Effector memory CD4-positive, alpha-beta T cell (primary cell): Measurements from ENCODE around the gene KIF27.
"Not testable (repeated sequence)": the region's sequence is repeated elsewhere in the genome, so short reads cannot be mapped to it uniquely, and the experiment has no call there.

ENCODE experiments used
- DNase-seq, 3 donors: peaks; one replicate each; pipeline ENCODE4 v3.0.0-alpha.2; 2020
- H3K27ac ChIP-seq: 2 replicates; pipeline ENCODE4 v1.7.0; 2013; ENCODE audit warnings: mild to moderate bottlenecking, low read length, moderate library complexity; ENCODE audit not compliant: insufficient read depth, poor library complexity, severe bottlenecking
- H3K27me3 ChIP-seq: replicated peaks from 2 replicates; pipeline ENCODE4 v1.7.0; 2013; ENCODE audit warnings: mild to moderate bottlenecking, low read length; ENCODE audit not compliant: insufficient read depth, control insufficient read depth, poor library complexity, severe bottlenecking
- H3K36me3 ChIP-seq: 2 replicates; pipeline ENCODE4 v1.7.0; 2013; ENCODE audit warnings: mild to moderate bottlenecking, low read length, moderate library complexity; ENCODE audit not compliant: control insufficient read depth, insufficient read depth
- H3K4me1 ChIP-seq: 2 replicates; pipeline ENCODE4 v1.7.0; 2013; ENCODE audit warnings: low read length, mild to moderate bottlenecking; ENCODE audit not compliant: control insufficient read depth, insufficient read depth, poor library complexity, severe bottlenecking
- H3K4me3 ChIP-seq: 2 replicates; pipeline ENCODE4 v1.7.0; 2013; ENCODE audit warnings: low read length, low read depth, mild to moderate bottlenecking; ENCODE audit not compliant: insufficient read depth, poor library complexity, severe bottlenecking
- H3K9me3 ChIP-seq: 2 replicates; pipeline ENCODE4 v1.7.0; 2013; ENCODE audit warnings: mild to moderate bottlenecking, low read length, moderate library complexity; ENCODE audit not compliant: control insufficient read depth

The KIF27 gene

DNA sequence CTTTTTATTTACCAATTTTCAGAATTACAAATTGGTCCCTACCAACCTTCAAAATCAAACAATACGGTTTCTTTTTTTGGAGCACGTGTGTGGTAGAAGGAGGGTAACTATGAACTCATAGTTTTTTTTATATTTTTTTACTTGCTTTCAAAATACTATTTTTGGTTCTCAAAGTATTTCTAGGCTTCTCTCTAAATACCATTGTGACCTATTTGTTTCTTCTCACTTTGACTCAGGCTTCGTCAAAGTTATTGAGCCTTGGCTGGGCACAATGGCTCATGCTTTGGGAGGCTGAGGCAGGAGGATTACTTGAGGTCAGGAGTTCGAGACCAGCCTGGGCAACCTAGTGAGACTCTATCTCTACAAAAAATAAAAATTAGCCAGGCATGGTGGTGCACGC lies 11.6 kb upstream of the KIF27 start:
- no peak overlapping the region for H3K4me3 ChIP-seq
- DNase-seq, result no peak
- no peaks in the 10 kb centered on the region for H3K4me1 ChIP-seq
- no peaks in the 10 kb centered on the region for H3K9me3 ChIP-seq
- no peaks in the 10 kb centered on the region for H3K27me3 ChIP-seq
- H3K36me3 ChIP-seq, result no peaks in the 10 kb centered on the region
- no peak overlapping the region for H3K27ac ChIP-seq

DNA sequence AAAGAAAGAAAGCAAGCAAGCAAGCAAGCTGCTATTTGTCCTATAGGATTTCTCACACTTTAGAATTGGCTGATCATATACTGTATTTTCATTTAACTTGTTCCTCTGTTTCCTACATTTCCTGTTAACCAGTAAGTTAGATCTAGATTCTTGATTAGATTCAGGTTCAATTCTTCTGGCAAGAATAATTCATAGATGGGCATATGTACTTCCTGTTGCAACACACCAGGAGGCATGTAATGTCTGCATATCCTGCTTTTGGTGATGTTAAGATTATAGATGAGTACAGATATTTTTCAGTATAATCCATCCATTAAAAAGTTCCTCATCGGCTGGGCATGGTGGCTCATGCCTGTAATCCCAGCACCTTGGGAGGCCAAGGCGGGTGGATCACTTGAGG lies 10.8 kb upstream of the KIF27 start:
- H3K27me3 ChIP-seq, result no peaks in the 10 kb centered on the region
- H3K4me1 ChIP-seq, result no peaks in the 10 kb centered on the region
- no peaks in the 10 kb centered on the region for H3K36me3 ChIP-seq
- H3K27ac ChIP-seq, result no peak overlapping the region
- no peak overlapping the region for H3K4me3 ChIP-seq
- DNase-seq, result no peak
- no peaks in the 10 kb centered on the region for H3K9me3 ChIP-seq

DNA sequence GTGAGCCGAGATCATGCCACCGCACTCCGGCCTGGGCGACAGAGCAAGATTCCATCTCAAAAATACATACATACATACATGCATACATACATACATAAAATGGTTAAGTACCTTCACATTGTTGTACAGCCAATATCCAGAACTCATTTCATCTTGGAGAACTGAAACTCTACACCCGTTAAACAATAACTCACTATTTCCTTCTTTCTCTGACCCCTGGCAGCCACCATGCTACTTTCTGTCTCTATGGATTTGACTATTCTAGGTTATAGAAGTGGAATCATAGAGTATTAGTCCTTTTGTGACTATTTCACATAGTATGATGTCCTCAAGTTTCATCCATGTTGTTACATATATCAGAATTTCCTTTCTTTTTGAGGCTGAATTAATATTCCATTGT lies 9.6 kb upstream of the KIF27 start:
- no peaks in the 10 kb centered on the region for H3K9me3 ChIP-seq
- no peak overlapping the region for H3K27ac ChIP-seq
- H3K4me1 ChIP-seq, result no peaks in the 10 kb centered on the region
- H3K4me3 ChIP-seq, result no peak overlapping the region
- H3K36me3 ChIP-seq, result no peaks in the 10 kb centered on the region
- no peak for DNase-seq
- H3K27me3 ChIP-seq, result no peaks in the 10 kb centered on the region

DNA sequence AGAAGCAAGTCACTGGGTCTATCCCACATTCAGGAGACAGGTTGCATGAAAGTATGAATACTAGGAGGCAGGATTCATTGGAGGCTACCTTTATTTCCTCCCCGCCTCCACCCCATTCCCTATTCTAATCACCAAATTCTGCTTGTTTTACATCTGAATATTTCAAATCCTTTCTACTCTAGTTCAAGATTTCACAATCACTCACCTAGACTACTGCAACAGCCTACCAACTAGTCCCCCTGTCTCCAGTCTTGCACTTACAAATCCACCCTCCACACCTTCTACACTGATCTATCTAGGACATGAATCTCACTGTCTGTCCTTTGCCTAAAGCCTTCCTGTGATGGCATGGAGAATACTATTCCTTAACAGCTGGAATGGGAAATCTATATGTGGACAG lies 6.4 kb upstream of the KIF27 start:
- Histone ChIP-seq H3K27ac (no peak overlapping the region), H3K27me3 (no peaks in the 10 kb centered on the region), H3K36me3 (no peaks in the 10 kb centered on the region), H3K9me3 (no peaks in the 10 kb centered on the region), H3K4me3 (no peak overlapping the region), H3K4me1 (no peaks in the 10 kb centered on the region)
- no peak for DNase-seq

DNA sequence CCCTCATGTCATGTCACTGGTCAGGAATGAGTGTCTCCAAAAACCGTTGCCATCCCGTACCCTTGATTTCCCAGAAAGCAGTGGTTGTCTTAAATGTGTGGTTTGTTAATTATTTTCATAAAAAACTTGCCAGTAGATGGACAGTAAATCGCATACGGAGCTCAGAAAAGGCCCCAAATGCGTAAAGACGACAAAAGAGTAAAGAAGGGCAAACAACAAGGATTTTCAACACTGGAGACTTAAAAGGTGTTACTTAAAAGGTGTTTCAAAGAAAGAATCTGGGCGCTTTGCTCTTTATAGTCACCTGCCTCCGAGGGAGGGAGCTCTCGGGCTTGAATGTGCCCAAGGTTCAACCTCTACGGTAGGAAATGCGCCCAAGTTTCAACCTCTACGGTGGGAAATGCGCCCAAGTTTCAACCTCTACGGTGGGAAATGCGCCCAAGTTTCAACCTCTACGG lies 734 bp downstream of the KIF27 start:
- peaks cover 8% of the 10 kb centered on the region for H3K4me1 ChIP-seq
- no peak for DNase-seq
- H3K4me3 ChIP-seq, result peak overlapping the region; percentile 72
- no peaks in the 10 kb centered on the region for H3K27me3 ChIP-seq
- no peaks in the 10 kb centered on the region for H3K36me3 ChIP-seq
- H3K9me3 ChIP-seq, result no peaks in the 10 kb centered on the region
- H3K27ac ChIP-seq, result peak overlapping the region; percentile 92

DNA sequence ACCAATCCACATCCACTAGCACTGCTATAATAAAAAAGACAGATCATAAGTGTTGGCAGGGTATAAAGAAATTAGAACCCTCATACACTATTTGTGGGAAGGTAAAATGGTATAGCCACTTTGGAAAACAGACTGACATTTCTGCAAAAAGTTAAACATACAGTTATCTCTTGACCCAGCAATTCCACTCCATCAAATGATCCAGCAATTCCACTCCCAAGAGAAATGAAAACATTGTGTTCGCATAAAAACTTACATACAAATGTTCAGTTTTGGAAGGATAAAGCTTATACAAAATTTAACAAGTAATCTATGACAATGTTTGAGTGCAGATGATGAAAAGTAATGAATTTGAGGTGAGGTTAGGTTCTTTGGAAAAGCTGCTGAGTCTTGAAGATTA lies 2.1 kb downstream of the KIF27 start:
- Histone ChIP-seq H3K4me1 (peaks cover 8% of the 10 kb centered on the region), H3K27me3 (no peaks in the 10 kb centered on the region), H3K4me3 (no peak overlapping the region), H3K36me3 (no peaks in the 10 kb centered on the region), H3K9me3 (no peaks in the 10 kb centered on the region), H3K27ac (no peak overlapping the region)
- DNase-seq, result no peak

DNA sequence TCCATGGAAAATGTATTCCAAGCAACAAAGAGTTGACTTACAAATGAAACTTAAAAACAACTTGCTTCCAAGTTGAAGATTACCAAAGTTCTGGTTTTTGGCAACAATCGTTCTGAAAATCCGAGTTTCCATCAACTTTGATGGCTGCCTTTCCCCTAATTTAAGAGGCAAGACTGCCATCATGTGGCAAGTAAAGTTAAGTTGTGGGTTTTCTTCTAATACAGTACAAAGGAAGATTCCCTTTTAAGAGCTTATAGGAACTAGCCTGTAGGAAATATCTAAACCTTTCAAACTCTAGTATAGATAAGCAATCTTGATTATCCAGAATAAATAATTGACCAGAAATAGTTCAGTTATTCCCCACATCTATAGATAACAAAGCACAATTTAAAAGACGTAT lies 9.0 kb downstream of the KIF27 start:
- not testable (repeated sequence) for H3K27me3 ChIP-seq, H3K4me1 ChIP-seq, H3K36me3 ChIP-seq, H3K27ac ChIP-seq, H3K4me3 ChIP-seq, H3K9me3 ChIP-seq
- peak in 1 of 3 donors; percentile 2 for DNase-seq

DNA sequence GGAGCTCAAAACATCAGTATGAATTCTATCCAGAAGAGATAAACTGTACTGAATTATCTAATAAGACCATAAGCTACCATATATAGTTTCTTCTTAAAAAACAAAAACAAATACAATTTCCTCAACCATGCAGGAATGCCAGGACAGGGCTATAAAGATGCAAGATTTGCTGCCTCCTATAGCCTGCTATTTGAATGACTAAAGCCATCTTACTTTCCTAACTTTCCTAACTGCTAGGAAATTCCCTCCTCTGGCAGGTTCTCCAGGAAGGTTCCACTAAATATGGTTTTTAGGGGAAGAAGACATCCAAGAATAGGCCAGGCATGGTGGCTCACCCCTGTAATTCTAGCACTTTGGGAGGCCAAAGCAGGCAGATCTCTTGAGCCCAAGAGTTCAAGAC lies 15.1 kb downstream of the KIF27 start:
- Histone ChIP-seq H3K9me3 (no peaks in the 10 kb centered on the region), H3K36me3 (no peaks in the 10 kb centered on the region), H3K4me3 (no peak overlapping the region), H3K27ac (no peak overlapping the region), H3K4me1 (no peaks in the 10 kb centered on the region), H3K27me3 (no peaks in the 10 kb centered on the region)
- no peak for DNase-seq

DNA sequence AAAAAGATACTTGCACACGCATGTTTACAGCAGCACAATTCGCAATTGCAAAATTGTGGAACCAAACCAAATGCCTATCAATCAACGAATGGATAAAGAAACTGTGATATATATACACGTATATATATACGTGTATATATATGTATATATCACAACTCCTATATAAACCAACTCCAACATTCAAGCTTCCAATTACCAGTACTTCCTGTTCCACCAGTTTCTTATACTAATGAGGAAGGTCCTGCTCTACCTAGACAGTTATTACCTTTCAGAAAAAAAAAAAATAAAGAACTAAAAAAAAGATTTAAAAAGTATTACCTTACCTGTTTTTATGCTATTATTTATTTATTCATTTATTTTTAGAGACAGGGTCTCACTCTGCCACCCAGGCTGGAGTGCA lies 20.6 kb downstream of the KIF27 start:
- not testable (repeated sequence) for H3K4me1 ChIP-seq, H3K27me3 ChIP-seq, H3K36me3 ChIP-seq, DNase-seq, H3K4me3 ChIP-seq, H3K9me3 ChIP-seq, H3K27ac ChIP-seq

DNA sequence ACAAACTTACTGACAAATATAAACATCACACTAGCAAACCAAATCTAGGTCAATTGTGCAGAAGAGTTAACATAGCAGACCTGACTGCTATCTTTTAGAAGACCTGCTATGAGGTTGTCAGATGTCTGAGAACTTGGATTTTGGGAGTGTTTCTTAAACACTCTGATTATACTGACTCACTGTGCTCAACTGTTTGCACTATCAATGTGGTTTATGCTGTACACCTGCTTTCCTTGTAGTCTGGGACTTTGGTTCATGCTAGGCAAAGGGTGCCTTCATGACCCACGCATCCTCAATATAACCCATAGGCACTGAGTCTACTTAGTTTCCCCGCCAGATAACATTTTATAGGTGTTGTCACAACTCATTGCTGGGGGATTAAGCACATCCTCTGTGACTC lies 26.9 kb downstream of the KIF27 start:
- not testable (repeated sequence) for H3K27me3 ChIP-seq, H3K9me3 ChIP-seq, H3K36me3 ChIP-seq, H3K27ac ChIP-seq, H3K4me1 ChIP-seq, DNase-seq, H3K4me3 ChIP-seq

DNA sequence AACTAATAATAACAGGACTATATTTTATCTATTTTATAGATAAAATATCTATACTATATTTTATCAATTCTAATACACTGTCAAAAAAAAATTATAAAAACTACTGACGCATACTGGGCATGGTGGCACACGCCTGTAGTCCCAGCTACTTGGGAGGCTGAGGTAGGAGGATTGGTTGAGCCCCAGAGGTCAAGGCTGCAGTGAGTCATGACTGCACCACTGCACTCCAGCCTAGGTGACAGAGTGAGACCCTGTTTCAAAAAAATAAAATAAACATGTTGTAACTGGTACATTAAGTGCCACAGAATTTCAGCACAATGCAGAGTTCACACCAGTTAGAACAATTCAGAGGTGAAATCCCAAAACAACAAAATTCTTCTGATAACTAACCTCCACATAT lies 34.7 kb downstream of the KIF27 start:
- H3K4me1 ChIP-seq, DNase-seq, H3K27ac ChIP-seq, H3K9me3 ChIP-seq, H3K27me3 ChIP-seq, H3K36me3 ChIP-seq, H3K4me3 ChIP-seq: not testable (repeated sequence)
